ENCODE measurements around the gene SLC17A3.

The SLC17A3 gene

GRCh38 chr6:25842526-25842925 is 31.5 kb downstream of the SLC17A3 start:
- no peak overlapping the region for H3K4me3 ChIP-seq (ENCODE audit: low read depth, low read length)

- H3K4me3 ChIP-seq (ENCODE audit: low read depth, low read length), result no peak overlapping the region
These were observed 38.4 kb downstream of the SLC17A3 start for GRCh38 chr6:25835442-25836283.

GRCh38 chr6:25834950-25835349 is 39.1 kb downstream of the SLC17A3 start:
- H3K4me3 ChIP-seq (ENCODE audit: low read depth, low read length), result no peak overlapping the region

- no peak overlapping the region for H3K4me3 ChIP-seq (ENCODE audit: low read depth, low read length)
These were observed 40.9 kb downstream of the SLC17A3 start for GRCh38 chr6:25833136-25833535.

GRCh38 chr6:25832670-25833069 is 41.4 kb downstream of the SLC17A3 start:
- H3K4me3 ChIP-seq (ENCODE audit: low read depth, low read length), result no peak overlapping the region

GRCh38 chr6:25832307-25832662 is 41.8 kb downstream of the SLC17A3 start:
- no peak overlapping the region for H3K4me3 ChIP-seq (ENCODE audit: low read depth, low read length)

- H3K4me3 ChIP-seq (ENCODE audit: low read depth, low read length), result no peak within 1 kb of the TSS
These were observed 42.3 kb downstream of the SLC17A3 start, which contains the start of gene SLC17A1 for GRCh38 chr6:25831532-25832306. Gene SLC17A1, minus strand, starts transcription at chr6:25832052. Its CDS starts 1,495 bp downstream, at chr6:25830557.

GRCh38 chr6:25830458-25830857 is 43.6 kb downstream of the SLC17A3 start:
- H3K4me3 ChIP-seq (ENCODE audit: low read depth, low read length), result no peak overlapping the region

GRCh38 chr6:25829375-25829774 is 44.7 kb downstream of the SLC17A3 start:
- H3K4me3 ChIP-seq (ENCODE audit: low read depth, low read length), result no peak overlapping the region

GRCh38 chr6:25821341-25821740 is 52.7 kb downstream of the SLC17A3 start:
- no peak overlapping the region for H3K4me3 ChIP-seq (ENCODE audit: low read depth, low read length)

GRCh38 chr6:25816252-25816651 is 57.8 kb downstream of the SLC17A3 start:
- H3K4me3 ChIP-seq (ENCODE audit: low read depth, low read length), result no peak overlapping the region

GRCh38 chr6:25815194-25815593 is 58.8 kb downstream of the SLC17A3 start:
- H3K4me3 ChIP-seq (ENCODE audit: low read depth, low read length), result no peak overlapping the region

- no peak overlapping the region for H3K4me3 ChIP-seq (ENCODE audit: low read depth, low read length)
These were observed 69.2 kb downstream of the SLC17A3 start for GRCh38 chr6:25804804-25805203.

GRCh38 chr6:25801436-25801835 is 72.6 kb downstream of the SLC17A3 start:
- H3K4me3 ChIP-seq (ENCODE audit: low read depth, low read length), result no peak overlapping the region
